ENCODE data around the gene SDK2. TPM values are rescaled to one million over a fixed set of nuclear protein-coding genes. Genes with fewer than 3 reads are reported as not detected.

The SDK2 gene
- total and polyA plus RNA-seq, 2 of the 8 experiments (the other 6 are each of a cell fraction or from before 2014, with no cell fraction given), result 3.9 to 4.1 TPM

DNA sequence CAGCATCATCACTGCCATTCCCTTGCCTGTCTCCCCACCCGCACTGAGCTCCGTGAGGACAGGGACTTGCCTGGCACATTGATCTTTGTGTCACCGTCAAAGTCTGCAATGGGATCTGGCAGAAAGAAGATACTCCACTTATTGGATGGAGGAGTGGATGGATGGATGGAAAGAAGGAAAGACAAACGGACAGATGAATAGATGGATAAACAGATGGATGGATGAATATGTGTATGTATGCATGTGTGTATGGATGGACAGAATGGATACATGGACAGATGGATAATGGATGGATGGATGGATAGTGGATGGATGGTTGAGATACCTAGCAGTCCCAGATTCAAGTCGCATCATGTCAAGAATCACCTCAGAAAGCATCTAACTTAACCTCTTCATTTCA, 99.9 kb downstream of the SDK2 start:
- Histone ChIP-seq H2BK15ac (ENCODE audit: low read length) (0 out of 2 replicates have a peak overlapping the region, but pooled peaks have one; percentile 61), H2AK5ac (ENCODE audit: low read depth, low read length) (no peak overlapping the region), H2BK120ac (replicated peaks; ENCODE audit: low read depth, low read length) (no peak overlapping the region), H3K23ac (ENCODE audit: insufficient read length) (no peak overlapping the region), H3K79me2 (ENCODE audit: control insufficient read depth in 1 of 2, insufficient read depth in 2 of 2, low read length in 2 of 2) (no peaks in the 10 kb centered on the region), H3K4me2 (ENCODE audit: insufficient read depth in 1 of 2, low read depth in 2 of 2, low read length in 2 of 2) (no peak overlapping the region), H3K14ac (ENCODE audit: insufficient read length) (no peak overlapping the region), H3K56ac (replicated peaks; ENCODE audit: insufficient read length, low read depth, low read length) (no peak overlapping the region), H3K79me1 (ENCODE audit: low read depth, low read length) (0 out of 2 replicates have a peak, but pooled peaks cover 2% of the 10 kb centered on the region), H3K4me1 (replicated peaks in 1 of 4; ENCODE audit: control insufficient read depth in 3 of 4, insufficient read depth in 4 of 4, low read length in 3 of 4) (peaks cover 0 to 28% (median 18%) of the 10 kb centered on the region in 4 experiments; a peak in 6 of 7 replicates), H4K91ac (replicated peaks; ENCODE audit: insufficient read length, low read length) (no peak overlapping the region), H3K18ac (ENCODE audit: extremely low read depth, low read length) (no peak overlapping the region), H3K36me3 (ENCODE audit: control insufficient read depth in 2 of 4, insufficient read depth in 4 of 4, low read length in 3 of 4) (no peaks in the 10 kb centered on the region), H2AFZ (ENCODE audit: low read length) (no peak overlapping the region), H2BK5ac (ENCODE audit: low read depth, low read length) (no peak overlapping the region), H3K27me3 (replicated peaks in 1 of 4; ENCODE audit: control insufficient read depth in 3 of 4, extremely low read depth in 1 of 4, insufficient read depth in 3 of 4, low read length in 3 of 4) (no peaks in the 10 kb centered on the region; a peak in 1 of 7 replicates), H4K8ac (ENCODE audit: extremely low read depth, insufficient read depth, low read length) (no peak overlapping the region), H3K27ac (ENCODE audit: low read depth, low read length) (no peak overlapping the region), H3K4me3 (ENCODE audit: extremely low read depth in 1 of 4, insufficient read depth in 2 of 4, low read depth in 3 of 4, low read length in 4 of 4) (no peak overlapping the region), H3K4ac (replicated peaks; ENCODE audit: insufficient read length, low read depth, low read length) (peak overlapping the region; percentile 57), H2BK12ac (ENCODE audit: low read depth, low read length) (peak overlapping the region; percentile 19; the same call in 1 of the 2 replicates), H4K20me1 (replicated peaks in 1 of 2; ENCODE audit: control insufficient read depth in 1 of 2, insufficient read depth in 2 of 2, low read length in 2 of 2) (peaks cover 0 to 3% of the 10 kb centered on the region in 2 experiments), H3K9me3 (ENCODE audit: insufficient read depth in 2 of 2, low read depth in 1 of 2, low read length in 1 of 2) (no peaks in the 10 kb centered on the region), H4K5ac (ENCODE audit: insufficient read length, low read depth, low read length) (no peak overlapping the region), H2BK20ac (ENCODE audit: low read length) (no peak overlapping the region), H3K23me2 (ENCODE audit: low read depth, low read length) (no peaks in the 10 kb centered on the region), H3K9ac (replicated peaks in 1 of 4; ENCODE audit: extremely low read depth in 1 of 4, low read depth in 3 of 4, low read length in 3 of 4) (no peak overlapping the region)
- TF ChIP-seq USF2 (IDR thresholded peaks at IDR 0.05; ENCODE audit: low read length), result no peak
- TF ChIP-seq JUN (IDR thresholded peaks at IDR 0.05; ENCODE audit: low read depth, low read length), result no peak
- no peak for TF ChIP-seq JUND (IDR thresholded peaks at IDR 0.05; ENCODE audit: low read length)
- no peak for TF ChIP-seq POLR2AphosphoS5 (IDR thresholded peaks at IDR 0.05; ENCODE audit: low read depth, low read length)
- TF ChIP-seq GTF2F1 (IDR thresholded peaks at IDR 0.05; ENCODE audit: borderline replicate concordance, low read depth, low read length), result no peak
- TF ChIP-seq CBX8 (IDR thresholded peaks at IDR 0.05; ENCODE audit: borderline replicate concordance, low read depth, low read length), result no peak
- no peak for FAIRE-seq
- CTCF ChIA-PET (ENCODE audit: partially characterized antibody), result interaction anchor here (0.6 to 1.1 kb wide), 3 partner anchors 13 to 118 kb away, joined by 3 read pairs; no protein-coding TSS in a partner anchor
- no peak for DNase-seq (ENCODE audit: low read depth in 1 of 2, low spot score in 2 of 2)
- WGBS, 2 experiments (ENCODE audit: extremely low coverage in 1 of 2, insufficient coverage in 1 of 2, insufficient read length in 1 of 2, insufficient replicate concordance in 2 of 2, low coverage in 1 of 2, low lambda C conversion rate in 2 of 2, missing lambda C conversion rate in 1 of 2), result 86% methylated on average over 5 of the region's 5 CpGs; no CpG with 5 or more reads in 1 of the 2 experiments
- POLR2A ChIA-PET (ENCODE audit: partially characterized antibody), result interaction anchor here (1.3 kb wide), 1 partner anchor 23 kb away, joined by 4 read pairs; no protein-coding TSS in a partner anchor
